Neural progenitor cell (in vitro differentiated cells): ENCODE measurements around the gene CAPN10.

ENCODE experiments used
- CTCF ChIP-seq: fragments of 200-600 bp; sonication (generic); IDR thresholded peaks from 2 replicates; pipeline ENCODE4 v1.5.1; 2017; ENCODE audit warnings: antibody characterized with exemption, mild to moderate bottlenecking
- EZH2 ChIP-seq: fragments of 200-600 bp; sonication (generic); IDR thresholded peaks from 2 replicates; pipeline ENCODE4 v1.6.1; 2017; ENCODE audit warnings: antibody characterized with exemption, mild to moderate bottlenecking, moderate library complexity

- no peak for TF ChIP-seq CTCF
- TF ChIP-seq EZH2: no peak
Measured at GRCh38 chr2:240579071-240579762, 7.3 kb upstream of the CAPN10 start.
